Measurements from ENCODE around the gene GNG14.
"Not testable (repeated sequence)": the region's sequence is repeated elsewhere in the genome, so short reads cannot be mapped to it uniquely, and the experiment has no call there.

GNG14 gene

GRCh38 chr19:12721656-12722565 is 34.1 kb downstream of the GNG14 start:
- DNase-seq (ENCODE audit: extremely low read depth in 1 of 2, low read depth in 1 of 2): peak in 1 of 2 donors; percentile 50

GRCh38 chr19:12722566-12723380 is 35.0 kb downstream of the GNG14 start:
- DNase-seq (ENCODE audit: extremely low read depth in 1 of 2, low read depth in 1 of 2): peak; percentile 78 to 95

GRCh38 chr19:12723381-12723640 is 35.5 kb downstream of the GNG14 start:
- no peak for DNase-seq (ENCODE audit: extremely low read depth in 1 of 2, low read depth in 1 of 2)

GRCh38 chr19:12723641-12724426 is 36.0 kb downstream of the GNG14 start, which contains the start of gene TNPO2:
TNPO2 (minus strand) TSS chr19:12723932; CDS start chr19:12720977, 2,955 bp downstream.
- peak; percentile 52 to 72 for DNase-seq (ENCODE audit: extremely low read depth in 1 of 2, low read depth in 1 of 2)

- not testable (repeated sequence) for DNase-seq (ENCODE audit: extremely low read depth in 1 of 2, low read depth in 1 of 2)
These were observed 37.8 kb downstream of the GNG14 start for GRCh38 chr19:12725612-12726011.

GRCh38 chr19:12726988-12727316 is 39.2 kb downstream of the GNG14 start:
- no peak for DNase-seq (ENCODE audit: extremely low read depth in 1 of 2, low read depth in 1 of 2)

- no peak for DNase-seq (ENCODE audit: extremely low read depth in 1 of 2, low read depth in 1 of 2)
These were observed 40.1 kb downstream of the GNG14 start for GRCh38 chr19:12727745-12728433.

- DNase-seq (ENCODE audit: extremely low read depth in 1 of 2, low read depth in 1 of 2): no peak
These were observed 42.3 kb downstream of the GNG14 start for GRCh38 chr19:12730064-12730463.

GRCh38 chr19:12731337-12731736 is 43.5 kb downstream of the GNG14 start:
- DNase-seq (ENCODE audit: extremely low read depth in 1 of 2, low read depth in 1 of 2): no peak

- DNase-seq (ENCODE audit: extremely low read depth in 1 of 2, low read depth in 1 of 2): peak; percentile 22 to 60
These were observed 45.8 kb downstream of the GNG14 start for GRCh38 chr19:12733369-12734214.

GRCh38 chr19:12736995-12737834 is 49.4 kb downstream of the GNG14 start, which contains the start of gene GET3:
GET3 (plus strand) TSS chr19:12737497; CDS start chr19:12737506, 9 bp downstream.
- DNase-seq (ENCODE audit: extremely low read depth in 1 of 2, low read depth in 1 of 2): peak; percentile 46 to 78

GRCh38 chr19:12737835-12738351 is 50.1 kb downstream of the GNG14 start:
- no peak for DNase-seq (ENCODE audit: extremely low read depth in 1 of 2, low read depth in 1 of 2)

Measured in stimulated activated CD8-positive, alpha-beta memory T cell treated with anti-CD3 and anti-CD28 coated beads, Interleukin-7, amount 100 ng/mL, for 48 hours (primary cell).